Left renal cortex interstitium (tissue), 4 donors: Measurements from ENCODE around the gene VAV2. TPM values are rescaled to one million over a fixed set of nuclear protein-coding genes. Genes with fewer than 3 reads are reported as not detected.
"Not testable (repeated sequence)": the region's sequence is repeated elsewhere in the genome, so short reads cannot be mapped to it uniquely, and the experiment has no call there.

Experiments used
- DNase-seq, 4 donors: peaks; one replicate each; pipeline ENCODE4 v3.0.0-alpha.2; 2013; ENCODE audit warnings: low read depth in 4 of 4, low spot score in 2 of 4, missing footprints in 1 of 4
- polyA plus RNA-seq, 4 donors: library from polyadenylated mRNA; unstranded; fragments of 120-200 nt; gene quantifications; one replicate each; pipeline ENCODE4 v1.2.1, GENCODE V29; 2013; ENCODE audit not compliant: insufficient read length in 4 of 4

Gene VAV2
- polyA plus RNA-seq, 4 donors = 32.5 to 48.2 (median 38.4) TPM

- no peak for DNase-seq
These were observed 20.8 kb downstream of the VAV2 start for GRCh38 chr9:133971121-133971951.

GRCh38 chr9:133970581-133971058 lies 21.5 kb downstream of the VAV2 start:
- DNase-seq = no peak

- DNase-seq = no peak
These were observed 22.2 kb downstream of the VAV2 start for GRCh38 chr9:133969681-133970580.

- no peak for DNase-seq
These were observed 23.0 kb downstream of the VAV2 start for GRCh38 chr9:133968966-133969617.

GRCh38 chr9:133968428-133968827 lies 23.7 kb downstream of the VAV2 start:
- no peak for DNase-seq

GRCh38 chr9:133967024-133967741 lies 24.9 kb downstream of the VAV2 start:
- DNase-seq = no peak

- no peak for DNase-seq
These were observed 27.7 kb downstream of the VAV2 start for GRCh38 chr9:133964463-133964862.

GRCh38 chr9:133963166-133963565 lies 29.0 kb downstream of the VAV2 start:
- no peak for DNase-seq

- no peak for DNase-seq
These were observed 29.8 kb downstream of the VAV2 start for GRCh38 chr9:133962341-133962740.

- DNase-seq = no peak
These were observed 30.6 kb downstream of the VAV2 start for GRCh38 chr9:133961226-133962165.

- no peak for DNase-seq
These were observed 31.5 kb downstream of the VAV2 start for GRCh38 chr9:133960568-133961129.

GRCh38 chr9:133959966-133960567 lies 32.1 kb downstream of the VAV2 start:
- no peak for DNase-seq

GRCh38 chr9:133959171-133959570 lies 33.0 kb downstream of the VAV2 start:
- DNase-seq = no peak

GRCh38 chr9:133958756-133959155 lies 33.4 kb downstream of the VAV2 start:
- no peak for DNase-seq

GRCh38 chr9:133957772-133958171 lies 34.4 kb downstream of the VAV2 start:
- DNase-seq = not testable (repeated sequence)

- no peak for DNase-seq
These were observed 34.8 kb downstream of the VAV2 start for GRCh38 chr9:133957328-133957727.

GRCh38 chr9:133956520-133957076 lies 35.5 kb downstream of the VAV2 start:
- no peak for DNase-seq

GRCh38 chr9:133955821-133956411 lies 36.2 kb downstream of the VAV2 start:
- no peak for DNase-seq
